HG02870 (cell line): ENCODE measurements around the gene THSD7B.
"Not testable (repeated sequence)": the region's sequence is repeated elsewhere in the genome, so short reads cannot be mapped to it uniquely, and the experiment has no call there.

ENCODE experiments used
- ATAC-seq: cut with Tn5 transposase; IDR thresholded peaks from one replicate; pipeline ENCODE4 v1.9.1; 2021; ENCODE audit warnings: mild to moderate bottlenecking, moderate library complexity; ENCODE audit not compliant: unreplicated experiment

THSD7B gene

GRCh38 chr2:137670111-137670510 is 904.8 kb downstream of the THSD7B start:
- no peak for ATAC-seq

DNA sequence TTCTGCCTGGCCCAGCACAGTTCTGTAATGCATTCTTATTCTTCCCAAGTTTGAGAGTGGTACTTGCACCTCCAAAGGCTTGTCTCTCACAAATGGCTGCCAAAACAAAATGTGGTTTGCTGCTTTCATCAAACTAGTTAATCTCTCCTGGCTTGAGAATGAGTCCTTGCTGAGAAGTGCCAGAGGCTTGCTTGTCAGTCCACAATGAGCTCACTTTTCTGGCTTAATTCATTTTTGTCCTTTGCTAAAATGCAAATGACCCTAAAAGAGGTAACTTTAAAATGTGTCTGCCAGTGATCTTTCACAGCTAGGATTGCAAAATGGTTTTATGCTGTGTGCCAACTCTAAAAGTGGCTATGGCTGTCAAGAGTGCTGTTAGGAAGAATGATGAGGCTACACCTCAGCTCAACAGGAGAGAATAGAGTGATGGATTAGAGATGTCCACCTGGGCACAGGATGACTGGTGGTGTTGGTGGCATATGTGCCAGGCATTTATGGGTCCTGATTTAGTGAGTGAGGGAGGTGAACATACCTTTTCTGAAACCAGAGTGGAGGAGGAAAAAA is 907.7 kb downstream of the THSD7B start:
- ATAC-seq: no peak

DNA sequence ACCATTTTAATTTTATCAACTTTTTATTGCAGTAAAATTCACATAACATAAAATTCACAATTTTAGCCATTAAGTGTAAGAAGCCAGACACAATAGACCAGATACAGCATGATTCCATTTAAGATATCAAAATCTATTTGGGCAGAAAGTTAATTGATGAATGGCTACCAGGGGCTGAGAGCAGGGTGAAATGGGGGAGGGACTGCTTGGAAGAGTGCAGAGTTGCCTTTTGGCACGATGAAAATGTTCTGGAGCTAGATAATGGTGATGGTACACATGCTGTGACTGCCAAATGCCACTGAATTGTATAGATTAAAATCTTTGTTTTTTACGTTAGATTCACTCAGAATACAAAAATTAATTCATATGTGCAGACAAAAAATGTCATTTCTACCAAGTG is 909.6 kb downstream of the THSD7B start:
- no peak for ATAC-seq

DNA sequence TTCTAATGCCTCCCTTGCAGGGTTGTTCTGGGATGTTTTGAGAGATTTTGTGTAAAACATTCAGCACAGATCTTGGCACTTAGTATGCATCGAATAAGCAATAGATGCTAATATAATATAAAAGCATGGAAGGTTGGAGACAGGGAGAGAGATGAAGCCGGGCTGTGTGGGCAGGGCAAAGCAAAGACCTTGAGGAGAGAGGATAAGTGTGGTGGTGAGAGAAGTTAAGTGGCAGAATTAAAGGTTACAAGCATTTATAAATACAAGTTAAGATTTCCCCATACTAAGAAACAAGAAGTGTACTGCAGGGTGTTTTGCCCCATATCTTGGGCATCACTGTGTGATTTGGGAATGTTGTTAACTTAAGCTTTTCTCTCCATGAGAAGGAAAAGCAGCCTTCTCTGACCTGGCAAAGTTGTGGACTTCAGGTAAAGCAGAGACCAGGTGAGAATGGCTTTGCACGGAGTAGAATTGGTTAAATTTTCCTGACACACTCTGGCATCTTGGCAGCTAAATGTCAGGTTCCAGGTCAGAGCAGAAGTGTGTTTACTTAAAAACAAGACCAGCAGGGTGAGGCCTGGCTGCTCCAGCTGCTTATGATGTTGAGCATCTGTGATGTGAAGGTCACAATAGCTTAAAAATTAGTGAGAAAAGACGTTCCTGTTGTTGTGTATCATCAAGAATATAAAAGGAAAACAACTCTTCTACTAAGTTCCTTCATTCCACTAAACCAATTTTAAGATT is 910.4 kb downstream of the THSD7B start:
- ATAC-seq: no peak

GRCh38 chr2:137676346-137676745 is 911.0 kb downstream of the THSD7B start:
- ATAC-seq: no peak

DNA sequence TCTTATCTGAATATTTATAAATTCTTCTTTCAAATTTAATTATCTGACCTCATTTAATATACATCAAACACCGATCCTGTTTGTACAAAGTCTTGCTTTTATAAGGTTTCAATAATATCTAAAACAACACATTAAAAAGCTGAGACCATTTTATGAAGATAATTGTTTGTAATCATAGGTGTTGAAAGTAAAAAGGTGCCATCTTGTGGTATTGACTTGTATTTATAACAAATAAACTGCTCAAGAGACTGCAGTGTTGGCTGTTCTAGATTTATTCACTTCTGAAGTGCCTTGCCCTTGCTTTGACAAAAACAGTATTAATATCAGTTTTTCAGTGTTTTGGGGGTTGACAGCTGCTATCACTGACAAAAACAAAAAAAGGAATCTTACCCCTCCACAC is 912.1 kb downstream of the THSD7B start:
- ATAC-seq: no peak

DNA sequence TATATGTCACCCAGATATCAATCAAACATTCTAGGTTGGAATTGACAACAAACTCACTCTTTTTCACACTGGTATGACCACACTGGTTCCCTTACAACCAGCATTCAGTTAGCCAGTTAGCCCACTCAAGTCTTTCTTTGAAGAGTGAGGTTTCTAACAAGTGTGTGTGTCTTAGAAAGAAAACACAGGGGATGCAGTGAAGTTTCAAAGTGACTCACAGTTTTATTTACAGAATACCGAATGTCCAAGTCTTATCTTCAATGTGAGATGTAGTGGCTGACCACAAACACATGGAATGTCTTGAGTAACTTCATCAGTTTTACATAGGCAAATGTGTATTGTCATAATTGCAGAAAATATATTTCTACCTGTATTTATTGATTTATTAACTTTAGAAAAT is 924.2 kb downstream of the THSD7B start:
- ATAC-seq: no peak

- ATAC-seq: no peak
Measured at GRCh38 chr2:137693534-137693933, 928.2 kb downstream of the THSD7B start.

GRCh38 chr2:137696916-137697315 is 931.6 kb downstream of the THSD7B start:
- ATAC-seq: no peak

DNA sequence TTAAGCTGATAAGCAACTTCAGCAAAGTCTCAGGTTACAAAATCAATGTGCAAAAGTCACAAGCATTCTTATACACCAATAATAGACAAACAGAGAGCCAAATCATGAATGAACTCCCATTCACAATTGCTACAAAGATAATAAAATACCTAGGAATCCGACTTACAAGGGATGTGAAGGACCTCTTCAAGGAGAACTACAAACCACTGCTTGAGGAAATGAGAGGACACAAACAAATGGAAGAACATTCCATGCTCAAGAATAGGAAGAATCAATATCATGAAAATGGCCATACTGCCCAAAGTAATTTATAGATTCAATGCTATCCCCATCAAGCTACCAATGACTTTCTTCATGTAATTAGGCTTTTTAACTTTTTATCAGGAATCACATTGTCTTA is 934.9 kb downstream of the THSD7B start:
- ATAC-seq: not testable (repeated sequence)

DNA sequence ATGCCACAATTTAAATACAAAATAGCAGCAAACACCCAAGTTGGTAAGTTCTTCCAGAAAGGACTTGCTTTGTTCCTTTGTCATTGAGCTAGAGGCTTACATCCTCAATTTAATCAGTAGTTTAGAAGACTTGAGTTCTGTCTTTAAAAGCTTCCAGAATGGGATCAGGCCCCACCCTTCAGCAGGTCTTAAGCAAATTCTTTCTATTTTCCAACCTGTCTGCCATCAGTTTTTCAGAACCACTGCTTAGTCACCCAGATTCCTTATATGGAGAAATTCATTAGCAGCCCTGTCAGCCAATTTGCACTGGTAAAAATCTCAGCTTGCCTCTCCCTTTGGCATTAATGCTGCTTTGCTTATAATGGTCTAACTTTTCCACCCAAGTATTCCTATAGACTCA is 935.3 kb downstream of the THSD7B start:
- no peak for ATAC-seq

DNA sequence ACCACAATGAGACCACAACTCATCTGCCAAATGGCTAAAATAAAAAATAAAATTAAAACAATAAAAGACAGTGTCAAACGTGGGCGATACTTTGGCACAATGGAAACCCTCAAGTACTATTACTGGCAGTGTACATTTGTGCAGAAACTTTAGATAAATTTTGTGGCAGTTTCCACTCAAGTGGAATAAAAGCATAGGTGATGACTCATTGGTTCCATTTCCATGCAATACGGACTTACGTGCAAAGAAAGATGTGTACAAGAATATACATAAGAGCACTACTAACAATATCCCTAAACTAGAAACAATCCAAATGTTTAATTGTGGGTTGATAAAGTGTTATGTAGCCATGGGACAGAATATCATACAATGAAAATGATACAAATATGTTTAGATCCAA is 940.0 kb downstream of the THSD7B start:
- no peak for ATAC-seq

GRCh38 chr2:137706786-137707613 is 941.7 kb downstream of the THSD7B start:
- no peak for ATAC-seq

DNA sequence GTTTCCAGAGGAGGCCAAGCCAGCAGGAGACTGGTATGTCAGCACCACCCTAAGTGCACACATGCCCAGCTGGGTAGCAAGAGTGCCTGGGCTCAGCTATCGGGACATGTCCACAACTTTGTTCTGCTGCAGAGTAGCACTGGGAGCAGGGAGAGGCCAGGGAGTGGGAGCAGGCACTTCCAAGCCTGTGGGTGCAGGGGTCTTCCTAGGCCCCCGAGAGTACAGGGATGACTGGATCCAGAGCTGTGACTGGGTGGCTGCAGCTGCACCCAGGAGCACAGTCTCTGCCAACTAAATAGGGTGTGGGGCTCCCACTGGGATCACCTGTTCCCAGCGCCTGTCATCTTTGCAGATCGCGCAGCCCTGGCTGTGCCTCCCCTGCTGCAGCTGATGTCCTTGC is 943.0 kb downstream of the THSD7B start:
- ATAC-seq: no peak

- ATAC-seq: no peak
Measured at GRCh38 chr2:137715731-137716191, 950.4 kb downstream of the THSD7B start.

- no peak for ATAC-seq
Measured at GRCh38 chr2:137718786-137719185, 953.4 kb downstream of the THSD7B start.

DNA sequence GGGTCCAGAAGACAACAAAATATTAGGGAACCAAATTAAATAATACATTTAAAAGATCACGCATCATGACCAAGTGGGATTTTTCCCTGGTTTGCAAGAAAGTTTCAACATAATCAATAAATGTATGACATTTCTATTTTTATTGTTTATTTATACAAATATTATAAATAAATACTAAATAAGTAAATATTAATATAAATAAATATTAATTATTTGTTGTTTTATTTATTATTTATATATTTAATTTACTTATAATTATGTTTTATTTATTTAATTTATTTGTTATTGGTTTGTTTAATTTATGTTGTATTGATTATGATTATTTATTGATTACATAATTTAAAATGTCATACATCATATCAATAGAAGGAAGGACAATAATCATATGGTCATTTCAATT is 956.4 kb downstream of the THSD7B start:
- ATAC-seq: no peak

GRCh38 chr2:137724912-137725311 is 959.6 kb downstream of the THSD7B start:
- no peak for ATAC-seq
